HG02678 (cell line): Measurements from ENCODE around the gene GATA5.

Experiments
- ATAC-seq: cut with Tn5 transposase; IDR thresholded peaks from one replicate; pipeline ENCODE4 v1.9.1; 2021; ENCODE audit warnings: mild to moderate bottlenecking, moderate library complexity; ENCODE audit not compliant: unreplicated experiment

GATA5 gene

DNA sequence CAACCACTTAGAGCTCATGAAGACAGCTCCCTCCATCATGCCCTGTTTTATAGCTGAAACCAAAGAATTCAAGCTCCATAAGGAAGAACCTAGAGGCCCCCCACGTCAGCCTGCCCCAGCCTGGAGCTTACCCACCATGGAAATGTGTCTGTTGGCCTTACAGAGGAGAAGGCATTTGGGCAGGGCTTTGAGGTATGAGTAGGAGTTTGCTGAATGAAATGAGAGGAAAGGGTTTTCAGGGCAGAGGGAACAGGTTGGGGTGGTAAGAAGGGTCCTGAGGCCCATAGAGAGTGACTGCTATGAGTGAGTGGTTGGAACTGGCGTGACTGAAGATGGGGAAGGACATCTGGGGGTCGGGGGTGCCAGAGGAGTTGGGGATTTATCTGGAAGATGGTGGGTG is 12.7 kb upstream of the GATA5 start:
- ATAC-seq: no peak

DNA sequence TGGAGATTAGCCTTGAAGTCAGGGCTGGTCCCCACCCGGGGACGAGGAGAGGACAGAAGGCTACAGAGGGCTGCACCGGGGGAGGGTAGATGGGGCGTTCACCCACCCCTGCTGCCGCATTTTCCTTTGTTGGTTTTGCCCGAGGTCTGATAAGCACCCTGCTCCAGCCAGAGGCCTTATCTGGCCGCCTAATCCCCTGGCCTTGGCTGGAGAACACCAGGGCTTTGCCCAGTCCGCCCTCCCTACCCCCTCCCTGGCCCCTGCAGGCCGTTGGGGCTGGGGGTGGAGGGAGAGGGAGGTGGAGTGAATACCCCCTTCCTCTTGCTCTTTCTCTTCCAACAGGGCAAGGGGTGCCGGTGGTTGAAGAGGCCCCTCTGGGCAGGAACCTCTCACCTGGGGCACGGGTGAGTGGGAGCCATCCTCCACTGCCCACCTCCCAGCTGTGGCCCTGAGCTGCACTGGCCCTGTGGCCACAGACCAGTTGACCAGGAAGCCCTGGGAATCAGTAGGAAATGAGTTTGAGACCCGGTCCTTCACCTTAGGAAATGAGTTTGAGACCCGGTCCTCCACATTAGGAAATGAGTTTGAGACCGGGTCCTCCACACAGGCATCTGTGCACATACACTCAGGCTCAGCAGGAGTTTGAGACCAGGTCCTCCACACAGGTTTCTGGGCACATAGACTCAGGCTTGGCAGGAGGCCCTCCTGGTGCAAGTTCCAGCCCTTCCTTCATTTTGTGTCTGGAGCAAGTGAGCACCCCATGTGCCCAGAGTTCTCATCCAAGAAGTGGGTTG is 12.0 kb upstream of the GATA5 start:
- ATAC-seq: no peak

DNA sequence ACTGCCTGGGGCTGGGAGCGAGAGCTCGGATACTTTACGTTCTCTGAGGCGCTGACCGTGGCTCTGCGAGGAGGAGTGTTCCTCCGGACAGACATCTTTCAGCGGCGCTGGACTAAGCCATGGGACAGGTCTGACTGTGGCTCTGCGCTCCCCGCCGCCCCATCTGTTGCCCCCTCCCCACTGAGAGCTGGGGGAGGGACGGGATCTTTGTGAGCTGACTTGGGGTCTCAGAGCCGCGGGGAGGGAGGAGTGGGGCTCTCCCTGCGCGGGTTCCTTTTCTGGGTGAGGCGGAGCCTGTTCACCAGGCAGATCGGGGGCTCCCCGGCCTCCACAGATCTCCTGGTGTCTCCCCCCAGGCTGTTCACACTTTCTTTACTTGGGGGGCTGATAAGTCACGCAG is 11.3 kb upstream of the GATA5 start:
- no peak for ATAC-seq

DNA sequence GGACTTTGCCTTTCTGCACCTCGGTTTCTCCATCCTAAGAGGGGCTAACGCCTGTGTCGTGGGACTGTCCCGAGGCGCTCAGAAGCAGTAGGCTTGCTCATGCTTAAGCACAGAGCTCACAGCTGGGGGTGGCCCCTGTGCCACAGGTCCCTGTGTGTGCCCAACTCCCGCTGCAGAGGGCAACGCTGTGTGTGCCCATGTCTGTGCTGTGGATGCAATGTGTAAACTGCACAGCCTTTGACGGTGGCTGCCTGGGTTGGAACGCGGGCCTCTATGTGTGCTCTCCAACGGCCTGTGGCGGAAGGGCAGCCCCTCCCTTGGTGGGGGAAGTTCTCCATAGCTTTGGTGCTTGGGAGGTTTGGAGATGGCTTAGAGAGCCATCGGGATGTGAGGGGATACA is 10.7 kb upstream of the GATA5 start:
- ATAC-seq: no peak

DNA sequence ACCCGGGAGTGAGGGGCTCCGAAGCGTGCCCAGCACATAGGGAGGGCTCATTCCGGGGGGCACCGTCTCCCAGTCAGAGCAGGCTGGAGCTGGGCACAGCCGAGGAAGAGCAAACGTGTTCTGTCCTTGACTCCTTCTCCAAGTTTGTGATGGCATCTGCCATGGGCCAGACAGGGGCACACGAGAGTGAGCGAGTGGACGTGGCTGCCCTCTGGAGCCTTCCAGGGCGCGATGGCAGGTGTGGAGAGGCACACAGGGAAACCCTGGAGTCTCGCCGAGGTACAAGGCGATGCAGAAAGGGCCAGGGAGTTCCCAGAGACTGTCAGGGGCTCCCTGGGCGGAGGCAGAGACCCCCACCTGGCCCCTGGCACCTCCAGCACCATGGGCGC is 9.9 kb upstream of the GATA5 start:
- ATAC-seq: no peak

DNA sequence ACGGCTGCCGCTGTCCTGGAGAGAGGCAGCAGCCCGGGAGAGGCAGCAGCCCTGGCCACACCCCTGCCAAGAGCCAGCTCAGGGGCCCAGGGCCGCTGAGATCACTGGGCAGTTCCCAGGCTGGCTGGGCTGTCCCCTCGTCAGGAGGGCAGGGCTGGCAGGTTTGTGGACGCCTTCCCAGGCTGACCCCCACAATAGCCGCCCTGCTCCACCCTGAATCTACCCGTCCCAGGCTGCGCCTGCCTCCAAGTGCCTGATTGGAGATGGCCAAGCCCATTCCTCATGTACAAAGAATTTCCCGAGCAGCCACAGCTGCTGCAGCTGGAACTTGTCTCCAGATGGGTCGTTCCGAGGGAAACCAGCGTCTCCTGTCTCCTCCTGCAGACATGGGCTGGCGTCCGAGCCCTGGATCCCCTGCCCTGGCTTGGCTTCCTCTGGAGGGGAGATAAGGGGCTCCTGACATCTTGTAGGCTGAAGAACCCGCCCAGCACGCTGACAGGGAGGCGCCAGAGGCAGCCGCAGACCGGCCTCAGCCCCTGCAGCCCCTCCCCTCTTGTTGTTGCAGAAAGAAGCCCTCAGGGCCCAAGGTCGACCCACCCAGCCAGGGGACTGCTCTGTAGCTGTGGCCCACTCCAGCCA is 9.4 kb upstream of the GATA5 start:
- ATAC-seq: no peak

DNA sequence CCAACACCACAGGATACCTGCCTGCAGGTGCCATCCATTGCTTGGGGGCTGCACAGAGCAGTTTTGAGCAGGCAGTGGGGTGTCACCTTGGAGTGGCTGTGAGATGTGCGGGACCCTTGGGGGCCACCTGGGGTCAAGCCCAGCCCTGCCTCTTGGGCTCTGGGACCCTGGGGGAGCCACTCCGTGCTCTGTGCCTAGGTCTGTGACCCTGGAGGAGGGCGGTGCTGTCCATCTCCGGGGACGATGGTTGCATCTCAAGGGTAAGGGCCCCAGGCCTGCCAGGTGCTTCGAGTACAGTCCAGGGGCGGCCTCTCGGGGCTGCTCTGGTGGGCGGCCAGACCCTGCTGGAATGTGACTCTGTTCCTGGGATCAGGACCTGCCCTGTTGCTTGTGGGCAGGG is 8.7 kb upstream of the GATA5 start:
- ATAC-seq: no peak

DNA sequence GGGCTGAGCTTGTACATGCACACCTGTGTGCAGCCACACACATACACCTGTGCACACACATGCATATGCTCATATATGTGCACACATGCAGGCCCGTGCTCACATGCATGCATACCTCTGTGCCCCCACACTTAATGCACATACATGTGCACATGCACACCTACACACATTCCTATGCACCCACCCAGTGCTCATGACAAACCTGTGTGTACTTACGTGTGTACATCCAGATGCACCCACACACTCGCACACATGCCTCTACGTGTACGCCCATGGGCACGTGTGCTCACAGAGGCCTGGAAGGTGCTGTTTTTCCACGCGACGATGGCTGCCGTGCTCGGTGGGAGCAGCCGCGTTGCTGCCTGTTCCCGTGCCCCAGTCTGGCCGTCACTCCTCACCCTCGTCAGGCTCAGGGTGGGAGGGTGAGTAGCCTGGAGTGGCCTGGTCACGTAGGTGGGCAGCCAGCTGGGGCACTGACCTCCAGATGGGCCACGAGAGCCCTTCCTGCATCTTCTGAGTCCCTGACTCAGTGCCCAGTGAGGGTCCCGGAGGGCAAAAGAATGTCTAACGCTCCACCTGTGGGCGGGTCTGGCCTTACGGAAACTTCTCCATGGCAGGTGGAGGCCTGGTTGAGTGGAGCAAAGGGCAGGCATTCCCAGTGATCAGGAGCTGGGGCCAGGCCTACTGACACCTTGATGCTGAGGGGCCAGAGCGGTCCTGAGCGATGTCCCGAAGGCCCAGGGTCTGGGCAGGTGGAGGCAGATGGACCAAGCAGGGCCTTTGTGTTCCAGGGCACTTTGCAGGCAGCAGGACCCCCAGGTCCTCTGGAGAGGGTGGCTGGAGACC is 8.0 kb upstream of the GATA5 start:
- ATAC-seq: no peak

DNA sequence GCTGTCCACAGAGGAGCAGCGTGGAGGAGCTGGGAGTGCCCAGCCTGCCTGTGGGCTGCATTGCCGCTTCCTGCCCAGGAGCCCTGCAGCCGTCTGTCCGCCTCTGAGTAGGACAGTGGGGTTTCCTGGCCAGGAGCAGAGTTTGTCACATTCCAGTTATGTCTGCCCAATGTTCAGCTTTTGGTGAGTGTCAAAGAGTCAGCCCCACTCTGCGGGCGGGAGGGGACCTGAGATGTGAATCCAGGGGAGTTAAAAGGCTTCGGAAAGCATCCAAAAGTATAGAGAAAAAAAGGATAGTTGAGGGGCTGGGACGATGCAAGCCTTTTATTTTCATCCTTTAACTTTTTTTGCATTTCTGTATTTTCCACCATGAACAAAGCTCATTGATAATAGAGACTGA is 7.2 kb upstream of the GATA5 start:
- ATAC-seq: no peak

DNA sequence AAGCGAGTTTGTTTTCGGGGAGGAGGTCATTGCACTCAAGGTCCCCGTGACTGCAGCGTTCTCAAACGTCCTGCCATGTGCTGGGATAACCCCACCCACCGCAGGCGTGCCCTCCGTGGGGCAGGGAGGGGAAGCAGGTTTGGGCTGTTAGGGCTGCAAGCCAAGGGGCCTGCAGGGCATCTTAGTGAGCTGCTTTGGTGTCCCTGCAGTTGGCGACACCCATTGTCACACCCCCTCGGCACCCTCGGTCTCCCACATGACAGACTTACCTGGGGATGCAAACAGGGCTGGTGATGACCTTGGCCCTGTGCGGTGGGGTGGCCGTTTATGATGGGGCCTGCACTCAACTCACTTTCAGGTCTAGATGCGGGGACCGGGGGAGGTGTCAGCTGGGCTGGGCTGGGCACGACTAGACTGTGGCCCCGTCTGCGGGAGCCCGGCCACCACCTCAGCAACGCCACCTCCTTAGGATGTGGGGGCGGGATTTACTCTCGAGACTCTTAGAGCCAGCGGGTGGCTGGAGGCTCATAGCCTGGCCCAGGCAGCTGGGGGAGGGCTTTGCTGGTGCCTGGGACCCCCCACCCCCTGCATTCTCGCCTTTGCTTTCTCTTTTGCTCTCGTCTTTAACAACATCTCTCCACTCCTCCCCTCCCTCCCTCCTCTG is 6.5 kb upstream of the GATA5 start:
- ATAC-seq: no peak

DNA sequence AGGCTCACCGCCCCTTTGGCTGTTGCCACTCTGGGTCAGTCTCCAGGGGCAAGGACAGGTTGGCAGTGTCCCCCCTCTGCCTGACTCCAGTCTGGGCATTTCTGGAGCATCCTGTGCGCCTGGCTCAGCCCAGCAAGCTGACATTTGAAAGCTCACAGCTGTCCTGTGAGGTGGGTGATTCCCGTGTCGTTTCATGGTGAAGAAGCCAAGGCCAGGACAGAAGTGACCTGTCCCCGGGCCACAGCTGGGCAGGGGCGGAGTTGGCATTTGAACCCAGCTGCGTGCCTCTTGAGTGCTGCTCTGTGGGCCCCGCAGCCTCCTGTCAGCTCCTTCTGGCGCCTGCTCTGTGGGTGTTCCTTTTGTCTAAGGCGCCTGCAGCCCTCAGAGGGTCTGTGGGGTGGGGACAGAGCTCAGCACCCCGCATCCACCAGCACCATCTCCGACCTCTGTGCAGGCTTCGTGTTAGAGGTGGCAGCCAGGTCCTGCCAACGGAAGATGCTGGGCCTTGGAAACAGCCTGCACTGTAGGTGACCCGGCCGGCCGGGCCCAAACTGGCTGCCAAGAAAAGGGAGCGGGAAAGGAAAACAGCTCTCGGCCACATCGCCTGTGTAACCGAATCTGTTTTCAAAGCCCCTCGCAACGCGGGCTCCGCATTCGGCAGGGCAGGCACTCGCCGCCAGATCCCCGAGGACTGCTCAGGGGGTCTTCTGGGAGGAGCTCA is 5.8 kb upstream of the GATA5 start:
- no peak for ATAC-seq

DNA sequence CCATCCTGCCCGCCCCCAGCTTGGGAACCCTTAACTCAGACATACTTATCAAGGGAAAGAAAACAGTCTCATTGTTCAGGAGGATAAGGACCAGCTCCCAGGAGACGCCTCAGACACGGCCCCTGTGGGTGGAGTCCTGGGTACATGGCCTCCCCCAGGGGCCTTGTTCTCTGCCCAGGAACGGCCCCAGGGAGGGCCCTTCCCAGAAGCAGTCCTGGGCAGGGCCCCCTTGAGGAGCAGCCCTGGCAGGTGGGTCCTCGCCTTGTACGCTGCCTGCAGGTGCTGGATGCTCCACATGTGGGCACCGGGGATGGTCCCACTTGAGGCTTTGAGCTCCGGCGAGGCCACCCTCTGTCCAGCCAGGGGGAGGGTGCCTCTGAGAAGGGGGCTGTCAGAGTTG is 4.5 kb upstream of the GATA5 start:
- no peak for ATAC-seq

DNA sequence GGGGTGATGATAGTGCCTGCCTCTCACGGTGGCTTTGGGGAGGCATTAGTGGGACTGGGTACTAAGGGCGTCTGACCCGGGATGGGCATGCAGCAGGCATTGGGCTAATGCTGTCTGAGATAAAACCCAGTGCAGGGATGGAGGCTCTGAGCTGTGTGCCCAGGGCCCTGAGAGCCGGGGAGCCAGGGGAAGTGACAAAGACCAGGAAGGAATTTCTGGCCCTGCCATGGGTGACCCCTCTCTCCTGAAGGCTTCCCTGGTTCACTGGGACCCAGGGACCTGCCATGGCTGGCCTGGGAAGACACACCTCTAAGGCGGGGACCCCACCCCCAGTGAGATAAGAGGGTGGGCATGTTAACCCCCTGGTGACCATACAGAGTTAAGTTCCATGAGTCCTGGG is 3.9 kb upstream of the GATA5 start:
- ATAC-seq: no peak

DNA sequence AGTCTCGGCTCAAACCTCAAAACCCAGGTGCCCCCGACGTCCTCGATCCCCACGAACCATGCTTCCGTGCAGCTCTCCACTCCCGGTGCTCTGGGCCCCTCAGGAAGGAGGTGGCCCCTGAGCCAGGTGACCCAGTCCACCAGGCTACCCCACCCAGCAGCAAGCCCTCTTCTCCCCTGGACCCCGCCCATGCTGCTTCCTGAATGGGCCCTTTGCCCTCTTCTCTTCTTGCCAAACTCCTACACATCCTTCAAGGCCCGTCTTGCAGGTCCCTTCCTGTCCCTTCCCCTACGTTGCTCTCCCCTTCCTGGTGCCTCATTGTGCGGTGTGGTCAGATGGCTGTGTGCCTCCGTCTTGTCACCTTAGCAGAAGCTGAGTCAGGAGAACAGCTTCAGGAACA is 3.4 kb upstream of the GATA5 start:
- no peak for ATAC-seq

DNA sequence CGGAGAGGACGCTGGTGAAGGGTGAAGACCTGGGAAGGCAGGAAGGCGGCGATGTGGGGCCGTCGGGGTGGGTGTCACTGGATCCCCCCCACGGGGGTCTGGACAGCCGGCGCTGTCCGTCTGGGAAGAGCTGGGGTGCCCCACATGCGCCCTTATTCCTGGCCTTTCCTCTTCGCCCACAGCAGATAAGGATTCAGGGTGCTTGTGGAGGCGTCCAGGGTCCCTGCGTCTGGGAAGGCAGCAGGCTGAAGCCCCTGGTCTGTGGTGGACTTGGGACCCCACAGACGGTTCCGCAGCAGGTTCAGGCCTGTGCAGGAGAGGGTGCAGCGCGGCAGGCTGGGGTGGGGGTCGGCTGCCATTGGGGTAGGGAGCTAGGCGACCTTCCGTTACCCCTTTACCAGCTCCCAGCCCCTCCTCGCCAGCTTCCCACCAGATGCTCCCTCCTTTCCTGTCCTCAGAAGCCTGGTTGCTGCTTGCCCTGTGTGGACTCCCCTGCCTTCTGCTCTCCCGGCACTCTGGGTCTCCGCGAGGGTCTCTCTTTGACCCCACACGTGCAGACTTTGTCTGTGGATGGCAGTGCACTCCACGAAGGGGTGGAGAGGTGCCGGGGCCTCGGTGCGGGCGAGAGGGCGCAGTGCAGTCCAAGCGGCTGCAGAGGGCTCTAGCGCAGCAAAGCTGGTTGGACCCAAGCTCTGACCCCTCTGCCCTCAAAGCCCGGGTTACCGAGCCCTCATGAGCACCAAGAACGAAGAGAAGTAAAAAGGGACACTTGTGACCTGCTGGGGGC is 2.1 kb upstream of the GATA5 start:
- ATAC-seq: no peak

DNA sequence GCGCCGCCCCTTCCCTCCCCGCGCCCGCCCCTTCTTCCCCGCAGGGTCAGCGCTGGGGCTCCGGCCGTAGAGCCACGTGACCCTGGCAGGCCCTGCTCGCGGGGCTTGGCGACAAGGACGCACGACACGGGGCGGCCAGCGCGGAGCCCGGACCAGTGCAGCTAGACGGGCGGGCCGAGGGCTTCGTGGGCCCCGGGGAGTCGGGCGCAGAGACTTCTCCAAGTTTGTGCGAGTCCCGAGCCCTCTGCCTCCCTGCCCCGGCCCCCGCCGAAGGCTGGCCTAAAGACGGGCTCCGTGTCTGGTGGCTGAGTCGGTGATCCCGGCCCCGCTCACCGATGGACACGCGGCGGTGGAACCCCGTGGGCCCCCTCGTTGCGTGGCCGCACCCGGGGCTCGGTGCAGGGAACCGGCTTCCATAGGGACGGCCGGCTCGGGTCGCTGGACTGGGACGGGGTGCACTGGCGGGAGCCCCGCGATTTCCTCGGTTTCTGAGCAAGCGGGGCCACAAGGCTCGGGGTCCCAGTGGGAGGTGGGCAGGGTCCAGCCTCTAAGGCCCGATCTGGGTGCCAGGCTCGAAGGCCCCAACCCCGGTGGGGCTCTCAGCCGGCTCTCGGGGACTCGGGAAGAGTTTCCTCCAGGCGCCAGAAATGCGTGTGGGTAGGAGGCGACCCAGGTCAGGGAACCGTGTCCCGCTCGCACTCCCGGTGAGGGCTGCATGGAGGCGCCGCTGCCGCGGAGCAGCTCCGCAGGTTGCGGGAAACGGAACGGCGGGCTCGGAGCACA is 452 bp upstream of the GATA5 start:
- no peak for ATAC-seq

DNA sequence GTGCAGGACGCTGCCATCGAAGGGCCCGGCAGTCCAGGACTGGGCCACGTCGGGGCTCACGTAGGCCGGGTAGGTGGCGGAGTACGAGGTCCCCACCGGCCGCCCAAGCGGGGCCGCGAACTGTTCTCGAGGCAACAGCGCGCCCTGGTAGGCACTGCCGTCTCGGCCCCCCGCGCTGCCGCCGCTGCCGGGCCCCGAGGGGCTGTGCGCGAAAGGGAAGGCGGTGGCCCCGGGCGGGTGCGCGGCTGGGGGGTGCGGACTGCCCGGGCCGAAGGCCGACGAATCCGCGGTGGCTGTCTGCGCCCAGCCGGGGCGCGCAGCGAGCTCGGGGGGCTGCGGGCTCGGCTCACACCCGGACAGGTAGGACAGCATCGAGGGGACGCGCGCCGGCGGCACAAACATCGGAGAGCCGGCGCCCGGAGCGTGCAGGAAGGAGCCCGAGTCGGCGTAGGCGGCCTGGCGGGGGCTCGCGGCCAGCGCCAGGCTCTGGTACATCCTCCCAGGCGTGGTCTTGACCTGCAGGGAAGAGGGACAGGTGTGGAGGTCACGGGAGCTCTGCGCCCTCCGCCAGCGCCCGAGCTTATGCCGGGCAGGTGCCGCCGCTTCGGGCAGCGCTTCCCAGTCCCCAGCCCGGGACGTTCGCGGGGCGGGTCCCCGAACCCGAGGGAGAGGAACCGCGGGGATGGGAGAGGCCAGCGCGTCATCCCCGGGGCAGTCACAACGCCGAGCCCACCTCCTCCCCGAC is 596 bp downstream of the GATA5 start:
- no peak for ATAC-seq

DNA sequence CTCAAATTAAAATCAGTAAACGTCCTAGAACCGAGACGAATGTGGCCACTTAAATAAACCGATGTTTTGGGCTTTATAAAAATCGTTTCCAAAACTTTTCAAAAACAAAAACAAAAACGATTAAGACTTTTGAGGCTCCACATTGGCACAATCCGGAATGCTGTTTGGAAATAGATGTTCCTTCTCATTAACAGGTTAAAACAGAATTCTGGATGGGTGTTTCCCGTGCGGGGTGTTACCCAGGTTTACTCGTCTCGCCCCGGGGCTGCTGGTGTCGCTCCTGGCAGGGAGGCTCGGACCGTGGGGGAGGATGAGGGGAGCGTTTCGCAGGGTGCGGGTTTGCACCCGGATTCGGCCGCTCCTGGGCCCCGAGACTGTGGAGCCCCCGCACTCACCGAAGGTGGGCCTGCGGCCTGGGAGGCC is 1.2 kb downstream of the GATA5 start:
- ATAC-seq: no peak
